Kidney glomerular epithelial cell (primary cell): Measurements from ENCODE around the gene SEMA4D.
A peak's percentile ranks its signal among the peaks of the same experiment; 100 is the strongest.
"Not testable (repeated sequence)": the region's sequence is repeated elsewhere in the genome, so short reads cannot be mapped to it uniquely, and the experiment has no call there.

Experiments
- DNase-seq: peaks from one replicate; lab custom pipeline; 2025; lab: John Stamatoyannopoulos, UW

The SEMA4D gene

DNA sequence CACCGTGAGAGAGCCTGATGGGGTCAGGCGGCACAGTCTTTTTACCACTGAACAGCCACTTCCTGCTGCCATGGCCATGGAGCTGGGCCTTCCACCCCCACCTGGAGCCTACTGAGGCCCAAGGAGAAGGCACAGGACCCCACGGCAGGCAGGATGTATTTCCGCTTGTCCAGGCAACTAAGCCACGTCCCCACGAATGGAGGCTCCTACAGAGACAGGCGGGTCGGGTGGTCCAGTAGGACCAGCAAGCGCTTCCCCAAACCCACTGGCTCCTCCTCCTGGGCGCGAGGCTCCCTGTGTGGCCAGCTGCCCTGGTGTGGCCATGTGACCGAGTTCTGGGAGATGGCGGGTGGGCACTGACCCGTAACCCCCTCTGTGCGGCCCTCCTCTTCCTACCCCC lies 113.1 kb downstream of the SEMA4D start:
- no peak for DNase-seq

DNA sequence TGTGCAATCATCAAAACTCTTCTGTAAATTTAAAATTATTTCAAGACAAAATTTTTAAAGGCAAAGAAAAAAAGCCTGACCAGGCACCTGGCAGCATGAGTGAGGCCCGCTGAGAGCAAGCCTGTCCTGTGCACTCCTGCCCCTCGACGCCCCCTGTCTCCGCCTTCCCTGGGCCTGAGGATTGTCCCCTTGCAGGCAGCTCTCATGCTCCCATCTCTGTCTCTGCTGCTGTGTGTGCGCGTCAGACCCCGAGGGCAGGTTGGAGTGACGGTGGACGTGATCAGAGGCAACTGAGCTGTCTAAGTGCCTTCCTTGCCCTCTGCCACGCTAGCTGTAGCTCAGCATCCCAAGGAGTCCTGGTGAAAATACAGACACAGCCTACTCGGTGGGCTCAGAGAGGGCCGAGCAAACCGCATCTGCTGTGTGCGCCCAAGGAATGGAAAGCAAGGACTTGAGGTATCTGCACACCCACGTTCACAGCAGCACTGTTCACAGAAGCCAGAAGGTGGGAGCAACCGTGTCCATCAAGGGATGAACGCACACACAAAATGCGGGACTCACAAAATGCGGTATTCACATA lies 114.1 kb downstream of the SEMA4D start:
- DNase-seq: no peak

DNA sequence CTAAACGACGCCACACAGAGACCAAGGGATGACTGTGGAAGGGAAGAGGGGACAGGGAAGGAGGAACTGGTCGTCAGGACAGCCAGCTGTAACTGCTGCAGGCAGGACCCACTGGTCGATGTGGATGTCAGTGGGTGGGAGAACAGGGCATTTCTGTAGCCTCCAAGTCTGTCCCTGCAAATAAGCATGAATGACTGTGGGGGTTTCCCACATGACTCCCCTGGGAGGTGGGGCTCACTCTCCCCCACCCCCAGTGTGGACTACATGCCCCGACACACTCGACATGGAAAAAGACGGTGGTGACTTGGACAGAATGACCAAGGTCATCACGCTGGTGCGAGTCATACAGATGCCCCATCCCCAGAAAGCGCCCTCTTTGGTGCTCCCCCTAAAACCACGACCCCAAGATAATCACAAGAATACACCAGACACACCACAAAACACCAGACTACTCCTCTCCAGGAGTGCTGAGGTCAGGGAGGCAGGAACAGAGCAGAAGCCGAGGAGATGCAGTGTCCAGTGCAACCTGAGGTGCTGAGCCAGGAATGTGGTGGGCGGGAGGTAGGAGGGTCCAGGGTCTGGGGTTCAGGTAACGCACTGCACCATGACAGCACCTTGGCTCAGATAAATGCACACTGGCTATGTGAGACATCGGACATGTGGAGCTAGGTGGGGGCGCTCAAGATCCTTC lies 114.7 kb downstream of the SEMA4D start:
- DNase-seq: no peak

DNA sequence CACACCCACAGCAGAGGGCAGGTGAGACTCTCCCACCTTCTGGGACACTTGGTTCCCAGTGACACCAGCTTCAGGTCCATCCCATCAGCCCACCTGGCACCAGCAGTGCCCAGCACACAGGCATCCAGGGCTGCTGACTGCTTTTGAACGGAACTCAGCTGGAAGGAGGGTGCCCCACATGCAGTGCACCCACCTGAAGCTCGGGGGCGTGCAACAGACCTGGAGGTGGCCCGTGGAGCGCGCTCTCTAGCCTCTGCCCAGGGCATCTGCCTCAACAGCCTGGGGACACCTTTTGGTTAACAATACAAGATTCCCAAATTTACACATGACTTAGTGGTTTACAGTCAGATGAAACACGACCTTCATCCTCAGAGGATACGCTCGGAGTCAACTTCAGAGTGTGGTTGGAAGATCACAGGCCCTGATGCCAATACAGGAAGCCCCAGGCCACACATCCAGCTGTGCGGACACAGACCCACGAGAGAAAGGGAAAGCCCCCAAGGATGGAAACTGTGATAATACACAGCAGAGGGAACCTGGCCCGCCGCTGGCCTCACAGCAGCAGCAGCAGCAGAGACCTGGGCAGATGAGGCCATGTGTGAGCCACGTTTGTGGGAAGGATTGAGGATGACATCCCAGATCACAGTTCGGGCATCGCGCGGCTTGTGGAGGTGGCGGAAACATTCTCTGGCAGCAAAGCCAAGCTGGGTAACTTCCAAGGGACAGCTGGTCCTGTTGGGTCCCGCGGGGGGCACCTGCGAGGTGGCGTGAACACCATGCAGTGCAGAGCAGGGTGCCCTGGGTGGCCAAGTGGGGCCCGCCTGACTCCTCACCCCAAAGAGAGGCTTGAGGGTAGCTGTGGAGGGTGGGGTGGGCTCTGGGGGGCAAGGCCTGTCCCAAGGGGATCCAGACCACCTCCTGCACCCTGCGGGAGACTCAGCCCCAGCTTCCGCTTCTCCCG lies 115.6 kb downstream of the SEMA4D start:
- DNase-seq: no peak

- no peak for DNase-seq
Measured at GRCh38 chr9:89381308-89381609, 116.7 kb downstream of the SEMA4D start.

- peak; percentile 55 for DNase-seq
Measured at GRCh38 chr9:89380437-89381307, 117.2 kb downstream of the SEMA4D start.

DNA sequence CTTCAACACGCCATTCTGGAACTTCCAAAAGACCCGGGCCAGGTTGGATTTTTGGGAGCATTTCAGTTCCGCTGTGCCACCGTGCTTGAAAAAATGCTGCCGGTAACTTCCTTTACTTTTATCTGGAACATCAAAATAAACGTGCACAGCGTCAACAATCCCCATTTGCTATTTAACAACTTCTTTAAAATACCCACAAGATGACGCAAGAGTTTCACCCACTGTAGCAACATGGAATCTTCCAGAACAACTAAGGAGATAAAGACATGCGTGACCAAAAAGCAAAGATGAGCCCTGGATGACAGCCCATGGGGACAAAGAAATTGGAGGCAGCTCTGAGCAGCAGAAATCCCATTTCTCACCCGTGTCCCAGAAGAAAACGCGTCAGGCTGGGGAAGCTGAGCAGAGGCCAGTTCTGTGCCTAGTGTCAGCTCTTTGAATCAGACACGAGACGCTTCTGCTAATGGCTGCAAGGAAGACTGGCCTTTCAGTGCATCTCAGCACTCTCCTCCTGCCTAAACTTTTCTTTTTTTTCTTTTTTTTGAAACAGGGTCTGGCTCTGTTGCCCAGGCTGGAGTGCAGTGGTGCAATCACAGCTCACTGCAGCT lies 118.3 kb downstream of the SEMA4D start:
- no peak for DNase-seq

DNA sequence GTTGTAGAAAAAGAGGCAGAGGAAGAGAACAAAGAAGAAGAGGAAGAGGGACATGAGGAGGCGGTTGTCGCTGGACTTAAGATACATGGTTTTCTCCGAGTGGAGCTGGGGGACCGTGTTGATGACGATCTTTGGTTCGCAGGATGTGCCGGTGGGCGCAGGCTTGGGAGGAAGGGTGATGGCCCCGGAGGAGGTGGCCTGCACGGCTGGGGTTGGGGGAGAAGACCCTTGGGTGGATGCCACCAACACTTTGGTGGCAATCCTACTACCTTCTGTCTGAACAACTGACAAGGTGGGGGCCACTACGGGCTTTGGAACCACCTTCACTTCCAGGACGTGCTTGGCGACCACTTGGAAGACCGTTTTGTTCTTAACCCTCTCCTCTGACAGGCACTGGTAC lies 118.9 kb downstream of the SEMA4D start:
- DNase-seq: no peak

- no peak for DNase-seq
Measured at GRCh38 chr9:89378541-89378940, 119.4 kb downstream of the SEMA4D start.

GRCh38 chr9:89377411-89377810 lies 120.5 kb downstream of the SEMA4D start:
- DNase-seq: no peak

DNA sequence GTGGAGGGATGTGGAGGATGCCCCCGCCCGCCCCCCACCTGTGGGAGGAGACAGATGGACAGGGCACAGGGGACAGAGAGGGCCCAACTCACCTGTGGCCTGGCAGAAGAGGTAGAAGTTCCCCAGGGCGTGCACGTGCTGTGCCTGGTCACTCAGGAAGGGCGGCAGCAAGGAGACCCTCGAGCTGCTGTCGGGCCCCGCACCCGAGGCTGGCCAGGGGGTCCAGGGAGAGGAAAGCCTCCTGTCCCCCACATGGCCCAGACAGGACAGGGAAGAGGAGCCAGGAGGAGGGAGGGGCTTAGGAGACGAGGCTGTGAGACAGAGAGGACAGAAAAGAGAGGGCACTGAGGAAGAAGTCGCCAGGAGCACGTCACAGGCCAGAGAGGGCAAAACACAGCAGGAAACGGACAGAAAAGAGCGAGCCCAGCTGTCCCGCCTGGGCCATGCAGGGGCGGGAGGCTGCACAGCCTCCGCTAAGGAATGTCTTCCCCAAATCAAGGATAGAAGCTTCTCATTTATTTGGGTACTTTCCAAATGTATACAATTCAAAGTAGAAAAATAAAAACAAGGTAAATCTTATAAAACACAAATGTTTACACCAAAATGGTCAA lies 121.1 kb downstream of the SEMA4D start:
- no peak for DNase-seq

- no peak for DNase-seq
Measured at GRCh38 chr9:89376286-89376685, 121.6 kb downstream of the SEMA4D start.

DNA sequence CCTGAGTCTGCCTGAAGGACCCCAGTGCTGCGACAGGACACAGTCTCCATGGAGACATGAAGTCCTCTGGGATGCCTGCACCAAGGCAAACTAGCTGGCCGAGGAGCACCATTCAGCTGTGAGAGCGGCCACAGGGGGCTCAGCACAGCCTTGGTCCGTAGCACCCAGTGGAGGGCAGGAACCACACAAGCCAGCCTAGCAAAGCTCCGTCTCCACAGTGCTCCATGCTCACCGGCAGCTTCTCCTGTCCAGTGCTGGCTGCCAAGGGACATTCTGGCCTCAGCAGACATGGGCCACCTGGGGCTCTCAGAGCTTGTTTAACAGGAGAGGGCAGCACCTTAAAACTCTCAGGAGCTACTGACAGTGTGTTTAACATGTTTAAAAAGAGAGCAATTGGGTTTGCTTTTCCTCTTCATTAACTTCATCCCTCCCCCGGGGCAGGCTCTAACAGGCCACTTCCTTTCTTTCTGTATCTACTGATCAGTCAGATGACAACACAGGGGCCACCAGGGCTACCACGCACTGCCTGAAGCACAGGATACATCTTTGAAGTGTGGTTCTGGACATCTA lies 122.6 kb downstream of the SEMA4D start:
- no peak for DNase-seq

- DNase-seq: no peak
Measured at GRCh38 chr9:89374176-89374575, 123.7 kb downstream of the SEMA4D start.

DNA sequence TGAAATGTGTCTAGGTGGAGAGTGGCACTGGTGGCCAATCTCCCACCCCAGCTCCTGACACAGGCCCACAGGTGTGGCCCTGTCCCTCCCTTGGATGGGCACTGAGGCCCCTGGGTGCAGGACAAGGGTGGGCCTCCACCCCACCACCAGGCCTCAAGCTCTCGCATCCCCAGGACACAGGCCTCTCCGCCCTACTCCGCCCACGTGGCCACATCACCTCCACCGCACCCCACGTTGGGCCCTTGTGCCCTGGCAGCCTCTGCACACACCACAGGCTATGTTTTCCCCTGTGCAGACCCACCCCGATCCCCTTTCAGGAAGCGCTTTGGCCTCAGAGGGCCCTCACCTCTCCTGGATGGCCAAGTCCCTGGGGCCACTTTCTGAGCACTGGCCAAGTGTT lies 124.9 kb downstream of the SEMA4D start:
- DNase-seq: no peak

- no peak for DNase-seq
Measured at GRCh38 chr9:89372230-89372816, 125.6 kb downstream of the SEMA4D start.

DNA sequence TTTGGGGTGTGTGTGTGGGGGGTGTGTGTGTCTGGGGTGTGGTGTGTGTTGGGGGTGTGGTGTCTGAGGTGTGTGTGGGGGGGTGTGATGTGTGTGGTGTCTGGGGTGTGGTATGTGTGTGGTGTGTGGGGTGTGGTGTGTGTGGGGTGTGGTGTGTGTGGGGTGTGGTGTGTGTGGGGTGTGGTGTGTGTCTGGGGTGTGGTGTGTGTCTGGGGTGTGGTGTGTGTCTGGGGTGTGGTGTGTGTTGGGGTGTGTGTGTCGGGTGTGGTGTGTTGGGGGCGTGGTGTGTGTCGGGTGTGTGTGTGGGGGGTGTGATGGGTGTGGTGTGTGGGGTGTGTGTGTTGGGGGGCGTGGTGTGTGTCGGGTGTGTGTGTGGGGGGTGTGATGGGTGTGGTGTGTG lies 126.1 kb downstream of the SEMA4D start:
- DNase-seq: not testable (repeated sequence)

DNA sequence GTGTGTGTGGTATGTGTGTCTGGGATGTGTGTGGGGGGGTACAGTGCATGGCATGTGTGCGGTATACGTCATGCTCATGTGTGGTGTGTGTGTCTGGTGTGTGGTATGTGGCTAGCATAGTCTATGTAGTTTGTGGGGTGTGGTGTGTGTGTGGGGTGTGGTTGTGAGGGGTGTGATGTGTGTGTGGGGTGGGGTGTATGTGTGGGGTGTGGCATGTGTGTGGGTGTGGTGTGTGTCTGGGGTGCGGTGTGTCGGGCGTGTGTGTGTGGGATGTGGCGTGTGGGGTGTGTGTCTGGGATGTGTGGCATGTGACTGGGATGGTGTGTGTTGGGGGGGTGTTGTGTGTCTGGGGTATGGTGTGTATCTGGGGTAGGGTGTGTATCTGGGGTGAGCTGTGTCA lies 127.3 kb downstream of the SEMA4D start:
- no peak for DNase-seq

- no peak for DNase-seq
Measured at GRCh38 chr9:89368978-89369377, 128.9 kb downstream of the SEMA4D start.

DNA sequence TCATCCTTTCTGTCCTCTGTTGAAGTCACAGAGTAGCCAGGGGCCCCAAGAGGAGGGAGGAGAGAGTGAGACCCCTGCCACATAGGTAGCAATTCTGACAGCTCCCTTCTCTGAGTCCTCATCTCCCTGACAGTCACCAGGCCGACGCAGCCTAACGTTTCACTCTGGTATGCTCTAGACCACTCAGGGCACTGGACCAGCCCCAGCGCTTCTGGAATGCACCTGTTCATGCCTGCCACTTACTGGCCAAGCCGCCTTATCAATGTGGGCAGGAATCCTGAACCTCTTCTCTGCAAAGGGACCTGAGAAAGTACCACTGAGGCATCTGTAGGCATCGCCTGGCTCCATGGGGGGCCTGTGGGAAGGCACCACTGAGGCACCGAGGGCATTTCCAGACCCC lies 129.4 kb downstream of the SEMA4D start:
- no peak for DNase-seq
